NCI-H2081 treated with DMSO at 0.1 percent for 48 hours (cell line): ENCODE results near the gene SMAD6.

Experiments
- DNase-seq: peaks from one replicate; lab custom pipeline; 2025; lab: John Stamatoyannopoulos, UW

SMAD6 gene

DNA sequence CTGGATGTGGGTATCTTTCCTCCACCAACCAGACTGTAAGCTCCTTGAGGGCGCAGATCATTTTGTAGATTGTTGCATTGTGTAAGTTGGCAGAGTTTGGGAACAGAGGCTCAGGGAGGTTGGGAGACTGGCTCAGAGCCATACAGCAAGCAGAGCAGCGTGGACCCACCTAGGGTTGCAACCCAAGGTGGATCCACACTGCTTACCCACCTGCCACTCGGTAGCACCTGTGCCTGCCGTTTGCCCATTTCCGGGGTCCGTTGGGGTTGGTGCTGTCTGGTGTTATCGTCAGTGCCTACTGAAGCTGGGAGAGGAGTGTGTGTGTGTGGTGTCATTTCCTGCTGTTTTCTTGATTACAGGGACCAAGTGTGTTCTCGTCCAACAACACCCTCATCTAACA, 19.0 kb downstream of the SMAD6 start:
- DNase-seq: no peak

DNA sequence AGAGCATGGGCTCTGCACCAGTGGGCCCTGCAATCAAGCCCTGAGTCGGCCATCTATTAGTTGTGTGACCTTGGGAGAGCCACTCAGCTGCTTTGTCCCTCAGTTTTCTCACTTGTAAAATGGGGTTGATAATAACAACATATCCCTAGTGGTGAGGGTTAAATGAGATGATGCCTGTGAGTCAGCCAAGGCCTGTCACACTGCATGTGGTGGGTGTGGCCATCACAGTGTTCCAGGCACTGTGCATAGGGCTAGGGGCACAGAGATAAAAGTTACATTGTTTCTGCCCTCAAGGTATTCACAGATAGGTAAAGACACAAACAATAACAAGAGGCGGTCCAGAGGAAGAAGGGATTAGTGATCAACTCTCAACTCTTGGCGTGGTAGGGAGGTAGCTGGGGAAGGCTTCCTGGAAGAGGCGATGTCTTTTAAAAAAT, 19.5 kb downstream of the SMAD6 start:
- DNase-seq: no peak

DNA sequence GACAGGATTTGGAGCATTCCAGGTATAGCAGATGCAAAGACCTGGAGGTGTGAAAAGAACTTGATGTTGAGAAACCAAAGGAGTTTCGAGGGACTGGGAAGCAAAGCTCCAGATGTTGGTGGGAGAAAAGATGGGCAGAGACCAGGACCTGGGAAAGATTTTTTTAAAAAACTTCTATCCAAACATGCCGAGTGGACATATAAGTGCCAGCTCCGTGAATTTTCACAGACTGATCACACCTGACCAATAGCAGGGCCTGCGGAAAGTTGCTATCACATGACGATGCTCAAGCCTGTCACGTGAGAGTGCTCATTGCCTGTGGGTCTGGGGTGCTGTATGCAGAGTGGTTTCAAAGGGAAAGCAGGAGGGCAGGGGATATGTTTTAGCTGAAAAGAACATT, 19.9 kb downstream of the SMAD6 start:
- DNase-seq: no peak

GRCh38 chr15:66722757-66723540, 20.9 kb downstream of the SMAD6 start:
- DNase-seq: no peak

- DNase-seq: no peak
These were observed 22.0 kb downstream of the SMAD6 start for GRCh38 chr15:66723826-66724731.

DNA sequence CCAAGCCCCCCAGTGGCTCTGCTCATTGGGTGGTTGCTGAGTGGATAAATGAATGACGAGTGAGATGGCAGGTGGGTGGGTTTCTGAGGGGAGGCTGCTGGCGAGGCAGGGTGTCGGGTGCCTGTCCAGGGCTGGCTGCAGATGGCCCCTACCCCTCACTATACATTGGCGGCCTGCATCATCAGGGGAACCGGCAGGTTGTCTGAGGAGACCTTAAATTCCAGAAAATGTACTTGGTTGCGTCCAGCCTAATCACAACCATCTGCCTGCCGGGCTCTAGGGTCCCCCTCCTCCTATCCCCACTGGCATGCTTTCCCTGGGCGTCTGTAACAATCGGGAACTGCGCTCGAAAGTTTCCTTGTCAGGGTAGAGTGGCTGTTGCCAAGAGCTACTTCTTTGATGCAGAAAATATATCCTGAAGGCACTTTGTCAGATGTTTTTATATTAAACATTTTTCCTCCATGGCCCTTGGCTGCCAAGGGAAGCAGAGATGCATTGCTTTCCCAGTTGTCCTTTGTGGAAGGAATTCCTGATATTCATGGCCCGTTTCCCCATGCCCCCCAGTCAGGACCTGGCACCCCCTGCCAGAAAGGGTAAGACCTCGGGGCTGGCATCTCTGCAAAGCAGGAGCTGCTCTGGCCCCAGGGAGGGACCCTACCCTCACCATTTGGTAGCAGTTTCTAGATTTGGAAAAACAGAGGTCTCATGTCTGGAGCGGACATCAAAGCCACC, 22.9 kb downstream of the SMAD6 start:
- no peak for DNase-seq

DNA sequence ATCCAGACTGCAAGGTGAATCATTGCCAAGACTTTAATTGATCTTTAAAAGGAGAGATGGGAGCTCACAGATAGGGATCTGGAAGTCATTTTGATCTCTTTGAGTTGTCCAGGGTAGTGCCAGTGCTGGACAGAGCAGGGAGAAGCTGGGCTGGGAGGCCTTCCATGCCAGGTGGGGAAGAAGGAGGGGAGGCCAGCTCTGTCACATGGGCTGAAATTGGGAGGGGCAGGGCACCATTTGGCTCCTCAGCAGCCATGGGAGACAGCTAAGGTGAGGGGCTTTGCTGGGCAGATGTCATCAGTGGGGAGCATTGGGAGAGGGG, 23.4 kb downstream of the SMAD6 start:
- DNase-seq: no peak

DNA sequence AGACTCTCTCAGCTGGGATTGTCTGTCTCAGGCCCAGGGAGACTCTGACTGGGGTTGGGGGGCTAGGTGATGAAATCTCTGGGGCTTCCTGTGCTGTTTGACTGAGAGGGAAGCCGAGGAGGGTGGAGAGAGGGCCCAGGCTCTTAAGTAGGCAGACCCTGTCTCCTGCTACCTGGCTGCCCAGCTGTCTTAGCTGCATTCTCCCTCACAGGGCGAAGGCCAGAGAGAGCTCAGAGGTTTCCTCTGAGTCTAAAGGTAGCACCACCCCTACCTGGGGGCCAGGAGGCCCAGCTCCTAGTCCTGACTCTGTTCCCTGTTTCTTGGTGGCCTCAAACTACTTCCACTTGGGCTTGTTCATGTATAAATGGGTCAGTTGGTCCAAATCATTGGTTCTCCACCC, 24.4 kb downstream of the SMAD6 start:
- no peak for DNase-seq

- DNase-seq: no peak
These were observed 27.4 kb downstream of the SMAD6 start for GRCh38 chr15:66729331-66729951.

GRCh38 chr15:66730168-66731021, 28.4 kb downstream of the SMAD6 start:
- no peak for DNase-seq

- DNase-seq: no peak
These were observed 31.9 kb downstream of the SMAD6 start for GRCh38 chr15:66733976-66734375.

GRCh38 chr15:66734961-66735908, 33.2 kb downstream of the SMAD6 start:
- no peak for DNase-seq

DNA sequence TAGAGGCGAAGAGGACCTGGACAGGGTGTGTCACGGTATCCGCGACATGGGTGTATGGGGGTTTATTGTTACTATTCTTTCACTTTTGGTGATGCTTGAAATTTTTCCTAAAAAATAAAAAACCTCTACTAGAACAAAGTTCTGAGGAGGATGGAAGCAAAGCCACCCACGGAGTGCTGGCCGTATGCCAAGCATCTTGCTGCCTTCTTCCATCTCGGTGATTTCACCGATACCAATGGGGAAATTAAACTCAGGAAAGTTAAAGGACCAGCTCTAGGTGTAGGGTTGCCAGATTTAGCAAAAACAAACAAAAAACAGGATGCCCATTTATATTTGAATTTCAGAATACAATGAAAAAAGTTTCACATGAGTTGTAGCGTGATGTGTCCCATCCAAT, 33.9 kb downstream of the SMAD6 start:
- DNase-seq: no peak

DNA sequence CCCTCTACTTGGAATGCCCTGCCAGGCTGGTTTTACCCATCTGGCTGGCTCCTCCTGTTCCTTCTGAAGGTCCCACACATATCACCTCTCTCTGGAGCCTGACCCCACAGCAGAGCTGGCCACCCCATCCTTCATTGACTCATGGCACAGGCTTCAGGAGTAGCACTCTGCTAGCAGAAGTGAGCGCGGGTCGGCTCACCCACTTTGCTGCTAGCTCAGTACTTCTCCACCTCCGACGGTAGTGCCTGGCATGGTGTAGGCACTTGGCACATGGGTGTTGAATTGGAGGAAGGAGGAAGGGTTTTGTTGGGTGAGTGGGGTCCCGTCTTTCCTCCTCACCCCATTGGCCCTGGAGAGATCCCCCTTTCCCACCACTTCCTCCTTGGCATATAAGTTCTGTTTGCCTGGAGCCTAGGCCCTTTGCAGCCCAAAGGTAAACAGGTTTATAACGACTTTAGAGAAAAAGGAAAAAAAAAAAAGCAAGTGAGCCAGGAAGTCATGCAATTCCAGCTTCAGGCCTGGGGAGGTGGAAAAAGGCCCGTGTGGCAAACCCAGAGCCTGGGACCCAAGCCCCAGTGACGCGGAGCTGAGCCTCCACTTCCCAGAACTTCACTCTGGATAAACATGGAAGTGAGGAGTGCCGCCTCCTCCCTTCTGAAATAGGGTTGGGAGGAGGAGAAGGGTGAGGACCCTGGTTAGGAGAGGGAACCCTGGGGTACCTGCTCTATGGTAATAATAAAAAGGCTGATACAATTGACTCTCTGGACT, 35.4 kb downstream of the SMAD6 start:
- no peak for DNase-seq

DNA sequence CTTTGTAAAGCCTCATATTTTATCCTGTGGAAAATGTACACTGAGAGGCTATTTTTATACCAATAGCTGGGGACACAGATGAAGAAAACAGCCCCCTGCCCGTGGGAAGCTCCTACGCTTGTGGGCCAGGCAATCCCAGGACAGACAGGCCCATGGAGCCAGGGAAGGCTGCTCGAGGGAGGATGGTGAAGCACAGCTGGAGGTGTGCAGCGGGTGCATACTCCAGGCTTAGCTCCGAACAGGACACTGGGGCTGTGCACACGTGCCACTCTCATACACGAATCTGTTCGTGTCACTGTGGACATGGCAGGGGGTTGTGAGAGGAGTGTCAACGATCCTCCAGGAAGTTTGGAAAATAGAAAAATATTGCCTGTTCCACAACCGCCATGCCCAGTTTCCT, 36.1 kb downstream of the SMAD6 start:
- no peak for DNase-seq

- no peak for DNase-seq
These were observed 36.6 kb downstream of the SMAD6 start for GRCh38 chr15:66738595-66738994.

- DNase-seq: no peak
These were observed 37.3 kb downstream of the SMAD6 start for GRCh38 chr15:66739287-66739686.

DNA sequence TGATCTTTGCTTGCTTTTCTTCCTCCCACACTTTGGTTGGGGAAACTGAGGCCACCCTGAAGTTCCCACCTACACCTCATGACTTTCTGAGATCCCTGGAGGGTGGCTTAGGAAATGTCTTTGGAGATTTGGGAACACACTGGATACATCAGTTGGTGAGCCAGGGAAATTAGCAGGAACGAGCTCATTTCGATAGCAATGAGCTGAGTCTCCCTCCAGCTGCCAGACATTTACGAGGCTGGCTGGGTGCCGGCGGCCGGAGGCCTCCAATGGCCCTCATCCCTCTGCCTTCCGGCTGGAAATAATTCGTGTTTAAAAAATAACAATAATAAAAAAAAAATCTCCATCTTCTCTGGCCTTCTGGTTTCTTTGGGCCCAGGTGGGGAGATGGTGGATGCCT, 38.8 kb downstream of the SMAD6 start:
- no peak for DNase-seq

GRCh38 chr15:66741646-66742045, 39.6 kb downstream of the SMAD6 start:
- DNase-seq: no peak
